Measurements from ENCODE around the gene COTL1.

DNA sequence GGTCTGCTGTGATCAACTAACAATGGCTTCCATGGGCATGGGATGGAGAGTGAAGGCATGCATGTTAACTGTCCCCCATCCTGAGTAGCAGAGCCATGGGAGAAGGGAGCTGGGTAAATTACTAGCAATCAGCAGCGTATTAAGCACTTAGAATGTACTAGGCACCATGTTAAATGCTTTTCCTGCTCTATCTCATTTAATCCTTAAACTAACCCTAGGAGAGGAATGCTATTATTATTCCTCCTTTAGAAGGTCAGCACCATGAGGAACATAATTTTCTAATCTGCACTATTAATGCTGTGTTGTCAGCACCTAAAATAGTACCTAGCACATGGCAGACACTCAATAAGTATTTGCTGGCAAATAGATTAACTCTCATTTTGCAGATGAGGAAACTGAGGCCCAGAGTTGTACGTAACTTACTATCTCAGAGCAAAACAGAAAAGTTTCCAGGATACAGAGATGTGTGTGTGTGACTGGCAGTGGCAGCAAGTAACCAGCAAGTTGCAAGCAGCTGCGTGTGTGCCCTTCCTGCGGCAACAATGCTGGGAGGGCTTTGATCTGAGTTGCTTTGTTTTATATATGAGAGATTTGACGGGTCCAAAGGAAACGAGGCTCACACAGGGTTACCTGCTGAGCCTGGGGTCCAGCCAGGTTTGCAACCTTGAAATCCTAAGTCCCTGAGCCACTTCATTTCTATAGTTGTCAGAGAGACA is 23.9 kb upstream of the COTL1 start:
- no peak for TF ChIP-seq POLR2A (IDR thresholded peaks at IDR 0.05)
- TF ChIP-seq, protein P1, sequence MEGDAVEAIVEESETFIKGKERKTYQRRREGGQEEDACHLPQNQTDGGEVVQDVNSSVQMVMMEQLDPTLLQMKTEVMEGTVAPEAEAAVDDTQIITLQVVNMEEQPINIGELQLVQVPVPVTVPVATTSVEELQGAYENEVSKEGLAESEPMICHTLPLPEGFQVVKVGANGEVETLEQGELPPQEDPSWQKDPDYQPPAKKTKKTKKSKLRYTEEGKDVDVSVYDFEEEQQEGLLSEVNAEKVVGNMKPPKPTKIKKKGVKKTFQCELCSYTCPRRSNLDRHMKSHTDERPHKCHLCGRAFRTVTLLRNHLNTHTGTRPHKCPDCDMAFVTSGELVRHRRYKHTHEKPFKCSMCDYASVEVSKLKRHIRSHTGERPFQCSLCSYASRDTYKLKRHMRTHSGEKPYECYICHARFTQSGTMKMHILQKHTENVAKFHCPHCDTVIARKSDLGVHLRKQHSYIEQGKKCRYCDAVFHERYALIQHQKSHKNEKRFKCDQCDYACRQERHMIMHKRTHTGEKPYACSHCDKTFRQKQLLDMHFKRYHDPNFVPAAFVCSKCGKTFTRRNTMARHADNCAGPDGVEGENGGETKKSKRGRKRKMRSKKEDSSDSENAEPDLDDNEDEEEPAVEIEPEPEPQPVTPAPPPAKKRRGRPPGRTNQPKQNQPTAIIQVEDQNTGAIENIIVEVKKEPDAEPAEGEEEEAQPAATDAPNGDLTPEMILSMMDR (IDR thresholded peaks at IDR 0.05 in 4 of 5, conservative IDR thresholded peaks at IDR 0.05 in 1 of 5) = no peak
